WERI-Rb-1 (cell line): Measurements from ENCODE around the gene DEPDC5.

Experiments
- DNase-seq: peaks from one replicate; pipeline ENCODE4 v3.0.0-alpha.2; 2020
- H3K27ac ChIP-seq: fragments of 250-450 bp; sonication (Bioruptor Pico); 2 replicates; pipeline ENCODE4 v1.5.1; 2020; ENCODE audit warnings: mild to moderate bottlenecking, moderate library complexity
- H3K27me3 ChIP-seq: fragments of 250-450 bp; sonication (Bioruptor Pico); 2 replicates; pipeline ENCODE4 v1.5.1; 2021; ENCODE audit warnings: mild to moderate bottlenecking, low read depth, moderate library complexity; ENCODE audit not compliant: insufficient read depth, severe bottlenecking
- H3K36me3 ChIP-seq: fragments of 250-450 bp; sonication (Bioruptor Pico); 2 replicates; pipeline ENCODE4 v1.5.1; 2020; ENCODE audit warnings: mild to moderate bottlenecking, moderate library complexity
- H3K4me3 ChIP-seq: 2 replicates; pipeline ENCODE4 v1.5.1; 2011; ENCODE audit warnings: low read depth, mild to moderate bottlenecking, control low read depth, low read length
- H3K9me3 ChIP-seq: fragments of 250-450 bp; sonication (Bioruptor Pico); 2 replicates; pipeline ENCODE4 v1.5.1; 2021; ENCODE audit warnings: mild to moderate bottlenecking, moderate library complexity; ENCODE audit not compliant: severe bottlenecking
- CTCF ChIP-seq: IDR thresholded peaks from 2 replicates; pipeline ENCODE4 v1.5.1; 2011; ENCODE audit warnings: low read depth, mild to moderate bottlenecking, control low read depth, inconsistent platforms, low read length

The DEPDC5 gene

DNA sequence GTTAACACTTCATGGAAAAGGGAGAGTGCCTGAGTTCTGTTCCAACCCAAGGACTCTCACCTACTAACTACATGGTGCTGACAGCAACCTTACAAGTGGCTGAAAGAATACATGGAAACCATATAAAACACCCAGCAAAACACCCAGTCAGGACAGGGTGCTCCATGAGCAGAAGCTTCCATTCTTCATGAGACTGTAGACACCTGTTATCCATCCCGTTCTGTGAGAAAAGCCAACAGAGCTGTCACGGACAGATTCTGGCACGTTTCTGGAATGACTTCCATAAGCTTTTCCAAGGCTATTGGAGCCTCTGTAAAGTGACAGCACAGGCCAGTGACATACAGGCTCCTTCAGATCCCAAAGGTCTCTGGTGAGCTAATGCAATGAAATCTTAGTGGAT is 27.1 kb upstream of the DEPDC5 start:
- no peak for TF ChIP-seq CTCF
- DNase-seq = no peak
- Histone ChIP-seq H3K9me3 (no peaks in the 10 kb centered on the region), H3K27ac (no peak overlapping the region), H3K27me3 (no peaks in the 10 kb centered on the region), H3K36me3 (peaks cover 16% of the 10 kb centered on the region), H3K4me3 (no peak overlapping the region)

DNA sequence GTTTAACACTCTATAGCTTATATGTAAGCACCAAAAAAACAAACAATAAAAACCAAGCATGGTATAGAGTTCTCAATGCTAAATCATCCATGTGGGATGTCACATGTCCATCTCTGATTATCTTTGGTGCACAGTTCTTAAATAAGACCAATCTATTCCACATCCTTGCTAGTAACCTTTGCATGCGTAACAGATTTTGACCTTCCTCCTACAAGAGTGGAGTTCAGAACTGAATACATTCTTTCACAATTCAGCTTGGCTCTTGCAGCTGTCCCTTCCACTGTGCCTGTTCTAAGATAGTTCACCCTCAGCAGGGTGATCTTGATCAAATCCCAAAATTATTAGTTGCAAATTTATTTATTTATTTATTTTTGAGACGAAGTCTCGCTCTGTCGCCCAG is 25.0 kb upstream of the DEPDC5 start:
- TF ChIP-seq CTCF = no peak
- no peaks in the 10 kb centered on the region for H3K9me3 ChIP-seq
- H3K4me3 ChIP-seq = no peak overlapping the region
- peaks cover 13% of the 10 kb centered on the region for H3K36me3 ChIP-seq
- H3K27ac ChIP-seq = no peak overlapping the region
- no peaks in the 10 kb centered on the region for H3K27me3 ChIP-seq
- DNase-seq = no peak

GRCh38 chr22:31730344-31730711 is 23.5 kb upstream of the DEPDC5 start:
- Histone ChIP-seq H3K27me3 (no peaks in the 10 kb centered on the region), H3K27ac (no peak overlapping the region), H3K4me3 (no peak overlapping the region), H3K36me3 (peaks cover 6% of the 10 kb centered on the region), H3K9me3 (no peaks in the 10 kb centered on the region)
- no peak for DNase-seq
- TF ChIP-seq CTCF = peak; percentile 37; the same call in 1 of the 2 replicates

- Histone ChIP-seq H3K27ac (no peak overlapping the region), H3K27me3 (no peaks in the 10 kb centered on the region), H3K9me3 (no peaks in the 10 kb centered on the region), H3K36me3 (no peaks in the 10 kb centered on the region; the same call in 1 of the 2 replicates), H3K4me3 (no peak overlapping the region)
- TF ChIP-seq CTCF = no peak
- no peak for DNase-seq
Observed at GRCh38 chr22:31732089-31732829, 21.6 kb upstream of the DEPDC5 start.

DNA sequence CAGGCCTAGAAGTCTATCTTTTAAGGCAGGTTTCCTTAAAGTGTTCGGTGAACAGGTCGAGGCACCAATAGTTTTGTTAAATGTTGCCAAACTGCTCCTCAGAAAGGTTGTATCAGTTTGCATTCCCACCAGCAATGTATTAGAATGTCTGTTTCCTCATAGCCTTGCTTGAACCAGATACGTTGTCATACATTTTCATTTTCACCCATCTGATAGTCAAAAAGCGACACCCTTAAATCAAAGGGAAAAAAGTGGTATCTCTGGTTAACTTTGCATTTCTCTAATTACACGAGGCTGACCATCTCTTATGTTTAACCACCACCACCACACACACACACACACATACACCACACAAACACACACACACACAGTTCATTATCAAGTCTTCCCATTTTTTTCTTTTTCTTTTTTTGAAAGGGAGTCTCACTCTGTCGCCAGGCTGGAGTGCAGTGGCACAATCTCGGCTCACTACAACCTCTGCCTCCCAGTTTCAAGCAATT is 20.2 kb upstream of the DEPDC5 start:
- DNase-seq = no peak
- no peak overlapping the region for H3K4me3 ChIP-seq
- no peak overlapping the region for H3K27ac ChIP-seq
- H3K36me3 ChIP-seq = peaks cover 6% of the 10 kb centered on the region
- TF ChIP-seq CTCF = no peak
- H3K27me3 ChIP-seq = no peaks in the 10 kb centered on the region
- no peaks in the 10 kb centered on the region for H3K9me3 ChIP-seq

GRCh38 chr22:31734512-31734911 is 19.3 kb upstream of the DEPDC5 start:
- H3K9me3 ChIP-seq = no peaks in the 10 kb centered on the region
- TF ChIP-seq CTCF = no peak
- DNase-seq = no peak
- H3K4me3 ChIP-seq = no peak overlapping the region
- no peaks in the 10 kb centered on the region for H3K27me3 ChIP-seq
- no peak overlapping the region for H3K27ac ChIP-seq
- peaks cover 6% of the 10 kb centered on the region for H3K36me3 ChIP-seq
